ENCODE data around the gene CTCF.
A peak's percentile ranks its signal among the peaks of the same experiment; 100 is the strongest.

Gene CTCF

DNA sequence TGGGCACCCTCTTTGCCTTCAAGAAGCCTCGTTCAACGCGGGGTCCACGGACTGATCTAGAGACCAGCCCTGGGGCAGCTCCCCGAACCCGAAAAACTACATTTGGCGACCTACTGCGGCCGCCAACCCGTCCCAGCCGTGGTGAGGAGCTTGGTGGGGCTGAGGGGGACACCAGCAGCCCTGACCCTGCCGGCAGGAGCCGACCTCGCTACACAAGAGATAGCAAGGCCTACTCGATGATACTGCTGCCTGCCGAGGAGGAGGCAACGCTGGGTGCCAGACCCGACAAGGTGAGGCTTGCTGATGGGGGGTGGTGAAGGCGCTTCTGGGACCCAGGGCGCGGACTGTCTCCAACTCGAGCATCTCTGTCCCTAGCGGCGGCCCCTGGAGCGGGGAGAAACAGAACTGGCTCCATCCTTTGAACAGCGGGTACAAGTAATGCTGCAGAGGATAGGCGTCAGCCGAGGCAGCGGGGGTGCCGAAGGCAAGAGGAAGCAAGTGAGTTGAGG is 92.1 kb downstream of the CTCF start:
- no peak for DNase-seq

- no peak for DNase-seq
These were observed 93.0 kb downstream of the CTCF start for GRCh38 chr16:67655363-67655762.

DNA sequence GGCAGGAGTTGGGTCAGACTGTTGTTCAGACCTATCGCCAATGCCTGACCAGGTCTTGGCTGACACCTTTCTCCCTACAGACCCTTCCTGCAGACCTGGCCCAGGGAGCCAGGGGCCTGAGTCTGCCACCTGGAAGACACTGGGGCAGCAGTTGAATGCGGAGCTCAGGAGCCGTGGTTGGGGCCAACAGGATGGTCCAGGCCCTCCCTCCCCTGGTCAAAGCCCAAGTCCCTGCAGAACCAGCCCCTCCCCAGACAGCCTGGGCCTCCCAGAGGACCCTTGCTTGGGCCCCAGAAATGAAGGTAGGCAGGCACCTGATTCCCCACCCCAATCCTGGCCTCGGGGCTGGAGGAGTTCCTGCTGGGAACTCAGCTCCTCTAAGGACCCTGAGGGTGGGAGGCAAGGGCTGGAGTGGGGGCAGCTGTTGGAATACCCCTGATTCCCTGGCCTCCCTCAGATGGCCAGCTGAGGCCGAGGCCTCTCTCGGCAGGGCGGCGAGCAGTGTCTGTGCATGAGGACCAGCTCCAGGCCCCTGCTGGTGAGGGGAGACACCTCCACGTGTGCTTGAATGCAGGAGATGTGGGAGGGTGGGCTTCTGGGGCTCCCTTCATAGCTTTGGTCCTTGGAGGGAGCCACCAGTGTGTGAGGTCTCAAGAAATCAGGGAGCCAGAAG is 94.2 kb downstream of the CTCF start:
- no peak for DNase-seq

- no peak for DNase-seq
These were observed 94.8 kb downstream of the CTCF start for GRCh38 chr16:67657017-67657608.

DNA sequence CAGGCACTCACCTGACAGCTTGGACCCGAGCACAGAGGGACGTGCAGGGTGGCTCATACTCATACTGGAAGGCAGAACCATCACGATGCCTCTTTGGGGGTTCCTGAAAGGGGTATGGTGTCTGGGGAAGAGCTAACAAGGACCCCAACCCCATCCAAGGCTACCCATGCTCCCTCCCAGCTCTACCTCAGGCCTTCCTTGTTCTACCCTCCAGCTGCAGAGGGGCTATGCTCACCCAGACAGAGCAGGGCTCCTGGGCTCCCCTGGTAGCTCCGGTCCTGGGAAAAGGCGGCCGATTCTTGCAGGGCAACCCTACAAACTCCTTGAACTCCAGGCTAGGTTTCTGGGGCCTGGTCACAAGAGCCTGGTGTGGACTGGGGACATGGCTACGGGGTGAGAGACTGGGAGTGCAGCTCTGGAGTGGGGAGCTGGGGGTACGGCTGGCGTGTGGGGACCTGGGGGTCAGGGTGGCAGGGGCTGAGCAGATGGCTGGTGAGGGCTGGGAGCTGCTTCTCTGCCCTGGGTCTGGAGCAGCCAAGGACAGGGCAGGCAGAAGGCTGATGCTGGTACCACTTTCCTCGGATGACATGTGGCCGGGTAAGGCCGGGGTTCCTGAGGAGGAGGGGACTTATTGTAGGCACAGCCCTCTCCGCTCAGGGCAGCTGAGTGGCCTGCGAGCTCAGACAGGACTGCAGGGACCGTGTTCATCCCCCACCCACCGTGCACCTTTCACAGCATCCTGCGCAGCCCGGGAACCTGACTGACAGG is 95.6 kb downstream of the CTCF start:
- DNase-seq: no peak

DNA sequence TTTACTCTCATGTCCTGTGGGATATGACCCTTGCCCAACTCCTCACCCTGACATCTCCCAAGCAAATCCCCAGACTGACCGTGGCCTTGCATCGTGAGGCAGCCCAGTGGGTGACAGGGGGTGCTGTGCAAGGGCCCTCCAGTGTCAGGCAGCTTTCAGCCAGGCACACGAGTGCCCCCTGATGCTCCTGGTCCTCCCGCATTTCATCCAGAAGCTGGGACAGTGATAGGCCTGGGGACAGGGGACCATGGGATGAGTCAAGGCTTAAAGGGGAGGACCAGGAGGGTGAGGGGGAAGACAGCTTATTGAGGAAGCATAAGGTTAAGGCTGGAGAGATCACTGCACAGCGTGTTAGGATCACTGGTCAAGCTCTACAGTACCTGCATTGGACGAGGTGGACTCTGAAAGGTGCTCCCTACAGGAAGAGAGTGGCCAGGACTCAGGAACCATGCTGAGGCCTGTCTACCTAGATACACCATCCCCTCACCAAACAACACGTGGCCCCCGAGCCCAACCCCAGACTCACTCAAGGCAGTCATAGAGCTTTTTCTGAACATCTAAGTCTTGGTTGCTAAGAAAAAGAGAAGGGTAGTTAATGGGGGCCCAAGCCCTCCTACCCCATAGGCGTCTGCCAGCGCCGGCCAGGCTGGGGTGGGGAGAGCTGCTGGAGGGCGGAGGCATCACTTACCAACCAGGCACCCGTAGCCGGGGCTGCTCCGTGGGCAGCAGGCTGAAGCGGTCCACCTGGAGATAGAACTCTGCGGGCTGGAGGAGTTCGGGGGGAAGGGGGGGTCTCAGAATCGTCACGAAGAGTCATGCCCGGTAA is 96.7 kb downstream of the CTCF start:
- no peak for DNase-seq

DNA sequence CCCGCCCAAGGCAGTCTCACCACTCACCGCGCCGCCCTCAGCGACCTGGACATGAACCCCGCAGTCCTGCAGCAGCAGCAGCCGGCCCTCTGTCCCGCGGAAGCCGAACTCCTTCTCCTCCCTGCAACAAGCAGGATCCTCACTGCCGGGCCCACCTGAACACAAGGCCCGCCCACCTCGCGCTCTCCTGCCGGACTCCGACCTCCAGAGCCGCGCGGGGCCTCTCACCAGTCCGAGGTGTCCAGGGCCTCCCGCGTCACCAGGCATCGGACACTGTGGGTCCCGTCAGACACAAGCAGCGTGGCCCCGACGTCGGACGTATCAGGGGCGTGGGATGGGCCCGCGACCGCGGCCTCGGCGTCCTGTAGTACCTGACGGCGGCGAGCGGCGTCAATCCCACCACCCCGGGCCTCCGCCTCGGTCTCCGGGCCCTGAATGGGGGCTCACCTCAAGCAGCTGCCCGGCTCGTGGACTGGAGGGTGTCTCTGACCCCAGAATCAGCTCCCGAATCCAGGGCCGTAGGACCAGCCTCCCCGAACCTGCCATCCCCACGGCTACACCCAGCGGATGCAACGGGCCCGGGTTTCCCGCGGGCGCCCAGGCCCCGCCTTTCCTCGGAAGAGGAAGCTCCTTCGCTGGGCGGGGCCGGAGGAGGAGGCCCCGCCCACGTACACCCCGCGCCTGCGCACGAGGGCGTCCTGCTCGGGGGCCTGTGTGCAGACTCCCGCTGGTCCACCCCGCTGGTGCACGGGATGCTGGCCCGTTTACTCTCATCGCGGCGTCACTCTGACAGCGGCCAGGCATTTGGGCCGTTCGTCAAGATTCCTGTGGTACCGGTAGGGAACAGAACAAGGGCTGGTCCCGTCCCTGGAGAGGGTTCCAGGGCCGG is 97.6 kb downstream of the CTCF start, which contains the start of gene ACD:
TSS of gene ACD (minus strand) at position 586 of the 889 bp plus-strand sequence. CDS start at position 546, 40 bp downstream.
- peak; percentile 92 to 94 for DNase-seq

GRCh38 chr16:67660564-67661028 is 98.3 kb downstream of the CTCF start, which contains the start of gene PARD6A:
Gene PARD6A, plus strand, starts transcription at chr16:67660960. Its CDS starts 79 bp downstream, at chr16:67661039.
- peak; percentile 93 to 96 for DNase-seq

- no peak for DNase-seq
These were observed 98.9 kb downstream of the CTCF start for GRCh38 chr16:67661101-67661761.

- DNase-seq: no peak
These were observed 99.7 kb downstream of the CTCF start for GRCh38 chr16:67661886-67662652.

- no peak for DNase-seq
These were observed 100.3 kb downstream of the CTCF start for GRCh38 chr16:67662653-67663010.

GRCh38 chr16:67663151-67663876 is 101.0 kb downstream of the CTCF start:
- DNase-seq: no peak

DNA sequence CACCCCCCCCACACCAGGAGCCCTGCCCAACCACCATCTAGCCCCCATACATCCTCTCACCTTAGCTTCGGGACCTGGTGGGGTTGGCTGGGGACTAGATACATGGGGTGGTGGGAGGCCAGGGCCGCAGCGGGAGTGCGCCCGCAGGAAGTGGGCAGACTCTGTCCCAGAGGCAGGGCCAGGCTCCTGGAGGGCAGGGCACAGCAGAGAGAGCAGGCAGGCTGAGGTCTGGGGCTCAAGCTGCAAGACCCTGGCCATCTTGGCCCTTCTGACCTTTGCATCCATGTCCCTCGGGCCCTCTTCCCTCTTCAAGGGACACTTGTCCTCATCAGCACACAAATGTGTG is 101.5 kb downstream of the CTCF start:
- no peak for DNase-seq

DNA sequence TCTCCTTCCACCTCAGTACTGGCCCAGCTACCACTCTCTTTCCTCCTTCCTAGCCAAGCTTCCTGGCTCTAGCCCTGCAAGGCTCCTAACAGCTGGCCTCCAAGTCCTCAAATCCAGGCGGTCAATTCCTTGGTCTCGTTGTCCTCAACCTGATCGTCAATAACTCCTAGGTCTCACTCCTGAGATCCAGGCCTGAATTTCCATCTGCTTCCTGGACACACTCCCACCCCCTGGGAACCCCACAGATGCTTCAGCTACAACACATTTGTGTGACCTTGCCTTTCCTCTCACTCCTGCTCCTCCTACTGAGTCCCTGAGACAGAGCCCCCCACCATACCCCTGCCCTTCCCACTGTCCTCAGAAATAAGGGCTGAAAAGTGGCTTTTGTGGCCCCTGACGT is 101.9 kb downstream of the CTCF start:
- no peak for DNase-seq

- no peak for DNase-seq
These were observed 102.5 kb downstream of the CTCF start for GRCh38 chr16:67664871-67665270.

GRCh38 chr16:67665598-67665997 is 103.3 kb downstream of the CTCF start:
- DNase-seq: no peak

GRCh38 chr16:67666032-67666551 is 103.8 kb downstream of the CTCF start:
- DNase-seq: no peak

GRCh38 chr16:67666559-67667452 is 104.5 kb downstream of the CTCF start, which contains the start of the genes C16orf86 and ENKD1:
Gene C16orf86, plus strand, starts transcription at chr16:67666814. Its CDS starts 157 bp downstream, at chr16:67666971.
Gene ENKD1, minus strand, starts transcription at chr16:67666750. Its CDS starts 308 bp downstream, at chr16:67666442.
- DNase-seq: peak; percentile 79 to 83

Measured in activated CD4-positive, alpha-beta T cell treated with anti-CD3 and anti-CD28 coated beads for 4 hours (primary cell).